ENCODE data around the gene IQCH.

IQCH gene

DNA sequence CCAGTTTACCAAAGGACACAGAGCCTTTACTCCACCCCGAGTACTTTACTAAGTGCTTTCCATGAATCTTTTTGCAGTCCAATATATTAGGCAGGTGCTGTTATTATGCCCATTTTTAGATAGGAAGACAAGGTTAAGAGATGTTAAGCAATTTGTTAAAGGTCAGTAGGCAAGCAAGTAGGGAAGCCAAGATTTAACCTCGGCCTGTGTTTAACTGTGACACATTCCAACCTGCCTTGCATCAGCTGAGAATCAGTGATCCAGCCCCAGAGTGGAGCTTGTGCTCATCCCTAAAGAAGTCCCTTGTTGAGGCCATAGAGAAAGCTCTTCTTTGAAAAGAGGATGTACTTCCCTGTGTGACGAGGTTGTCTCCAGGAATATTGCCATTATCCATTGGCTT is 215.1 kb downstream of the IQCH start:
- no peaks in the 10 kb centered on the region for H3K9me3 Mint-ChIP-seq
- H3K4me3 Mint-ChIP-seq: no peak overlapping the region
- no peaks in the 10 kb centered on the region for H3K4me1 Mint-ChIP-seq
- TF ChIP-seq, protein P1, sequence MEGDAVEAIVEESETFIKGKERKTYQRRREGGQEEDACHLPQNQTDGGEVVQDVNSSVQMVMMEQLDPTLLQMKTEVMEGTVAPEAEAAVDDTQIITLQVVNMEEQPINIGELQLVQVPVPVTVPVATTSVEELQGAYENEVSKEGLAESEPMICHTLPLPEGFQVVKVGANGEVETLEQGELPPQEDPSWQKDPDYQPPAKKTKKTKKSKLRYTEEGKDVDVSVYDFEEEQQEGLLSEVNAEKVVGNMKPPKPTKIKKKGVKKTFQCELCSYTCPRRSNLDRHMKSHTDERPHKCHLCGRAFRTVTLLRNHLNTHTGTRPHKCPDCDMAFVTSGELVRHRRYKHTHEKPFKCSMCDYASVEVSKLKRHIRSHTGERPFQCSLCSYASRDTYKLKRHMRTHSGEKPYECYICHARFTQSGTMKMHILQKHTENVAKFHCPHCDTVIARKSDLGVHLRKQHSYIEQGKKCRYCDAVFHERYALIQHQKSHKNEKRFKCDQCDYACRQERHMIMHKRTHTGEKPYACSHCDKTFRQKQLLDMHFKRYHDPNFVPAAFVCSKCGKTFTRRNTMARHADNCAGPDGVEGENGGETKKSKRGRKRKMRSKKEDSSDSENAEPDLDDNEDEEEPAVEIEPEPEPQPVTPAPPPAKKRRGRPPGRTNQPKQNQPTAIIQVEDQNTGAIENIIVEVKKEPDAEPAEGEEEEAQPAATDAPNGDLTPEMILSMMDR (IDR thresholded peaks at IDR 0.05): no peak
- peaks cover 24% of the 10 kb centered on the region for H3K27me3 Mint-ChIP-seq (ENCODE audit: low read depth, poor library complexity)
- H3K36me3 Mint-ChIP-seq (ENCODE audit: low read depth): no peaks in the 10 kb centered on the region
- no peak overlapping the region for H3K27ac Mint-ChIP-seq
- no peak for DNase-seq

DNA sequence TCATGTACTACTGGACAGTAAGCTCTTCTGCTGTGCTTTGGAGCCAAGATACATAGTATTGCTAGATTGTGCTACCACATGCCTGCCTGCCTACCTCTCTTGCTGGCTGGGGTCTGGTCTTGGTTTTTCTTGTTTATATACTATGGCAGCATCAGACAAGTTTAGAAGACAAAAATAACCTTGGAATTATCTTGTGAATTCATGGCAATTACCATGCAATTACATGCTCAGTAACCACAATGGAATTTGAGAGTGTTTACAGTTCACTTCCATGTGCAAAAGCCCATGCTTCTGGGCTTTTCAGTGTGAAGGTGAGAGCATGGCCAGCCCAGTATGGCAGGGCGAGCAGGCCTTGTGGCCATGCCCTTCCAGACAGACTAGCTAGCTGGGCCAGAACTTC is 218.4 kb downstream of the IQCH start:
- Mint-ChIP-seq H3K4me3 (no peak overlapping the region), H3K4me1 (no peaks in the 10 kb centered on the region), H3K36me3 (ENCODE audit: low read depth) (no peaks in the 10 kb centered on the region), H3K27me3 (ENCODE audit: low read depth, poor library complexity) (peaks cover 13% of the 10 kb centered on the region), H3K27ac (no peak overlapping the region), H3K9me3 (no peaks in the 10 kb centered on the region)
- no peak for DNase-seq
- TF ChIP-seq, protein P1 (IDR thresholded peaks at IDR 0.05): no peak

DNA sequence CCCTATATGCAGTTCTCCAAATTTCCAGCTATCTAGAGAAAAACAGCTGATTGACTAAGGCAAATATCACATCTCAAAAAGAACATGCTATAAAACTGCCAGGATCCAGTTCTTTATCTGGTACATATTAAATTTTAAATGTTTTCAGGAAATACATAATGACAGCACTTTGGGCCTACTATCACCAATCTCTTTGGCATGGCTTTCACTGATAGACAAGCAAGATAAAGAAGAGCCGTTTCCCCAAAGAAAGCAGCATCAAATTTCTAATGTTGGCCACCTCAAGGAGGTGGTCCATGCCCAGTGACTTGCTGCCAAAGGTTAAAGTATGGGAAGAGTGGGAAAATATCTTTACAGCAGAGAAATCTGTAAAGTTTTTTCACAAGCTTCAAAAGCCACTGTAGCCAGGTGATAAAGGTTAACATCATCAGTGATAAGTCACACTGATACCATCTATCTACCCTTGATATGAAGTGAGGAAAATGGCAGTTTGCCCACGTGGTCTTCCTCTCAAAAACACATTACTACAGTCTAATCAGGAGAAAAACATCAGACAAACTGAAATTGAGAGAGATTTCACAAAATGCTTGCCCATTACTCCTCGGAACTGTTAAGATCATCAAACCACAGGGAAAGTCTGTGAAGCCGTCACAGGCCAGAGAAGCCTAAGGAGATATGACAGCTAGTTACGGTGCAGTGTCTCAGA is 220.0 kb downstream of the IQCH start:
- Mint-ChIP-seq H3K36me3 (ENCODE audit: low read depth) (no peaks in the 10 kb centered on the region), H3K27ac (no peak overlapping the region), H3K9me3 (no peaks in the 10 kb centered on the region), H3K4me3 (no peak overlapping the region), H3K27me3 (ENCODE audit: low read depth, poor library complexity) (peaks cover 21% of the 10 kb centered on the region), H3K4me1 (no peaks in the 10 kb centered on the region)
- TF ChIP-seq, protein P1 (IDR thresholded peaks at IDR 0.05): no peak
- DNase-seq: no peak

DNA sequence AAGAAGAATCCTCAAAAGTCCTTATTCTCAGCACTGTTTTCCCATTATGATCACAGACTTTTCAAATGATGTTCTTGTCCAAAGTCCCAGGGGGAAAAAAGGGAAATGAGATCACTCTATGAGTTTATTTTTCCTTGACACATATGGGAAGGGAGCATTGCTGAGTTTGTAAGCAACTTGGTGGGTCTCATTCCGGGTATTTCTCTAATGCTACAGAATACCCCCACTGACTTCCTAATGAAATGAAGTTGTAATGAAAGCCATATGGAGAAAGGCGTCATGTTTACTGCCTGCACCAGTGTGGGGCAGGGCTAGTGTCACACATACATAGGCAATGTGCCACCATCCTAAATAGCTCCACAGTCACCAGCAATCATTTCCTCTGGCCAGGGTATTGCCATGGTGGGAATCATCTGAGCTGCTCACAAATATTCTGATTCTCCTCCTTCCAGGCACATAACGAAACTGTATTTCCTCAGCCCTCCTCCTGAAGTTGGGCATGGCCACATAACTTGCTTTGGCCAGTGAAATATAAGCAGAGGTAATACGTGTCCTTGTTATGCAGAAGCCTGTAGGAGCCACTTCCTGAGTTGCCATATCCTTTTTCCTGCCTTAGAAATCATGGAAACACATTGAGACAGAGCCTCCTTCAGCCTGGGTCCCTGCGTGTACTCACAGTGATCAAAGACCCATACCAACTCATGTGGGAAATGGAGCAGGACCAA is 225.4 kb downstream of the IQCH start:
- peaks cover 18% of the 10 kb centered on the region for H3K27me3 Mint-ChIP-seq (ENCODE audit: low read depth, poor library complexity)
- H3K4me1 Mint-ChIP-seq: peaks cover 4% of the 10 kb centered on the region
- TF ChIP-seq, protein P1 (IDR thresholded peaks at IDR 0.05): no peak
- H3K9me3 Mint-ChIP-seq: peaks cover 21% of the 10 kb centered on the region
- H3K4me3 Mint-ChIP-seq: no peak overlapping the region
- no peak for DNase-seq
- no peak overlapping the region for H3K27ac Mint-ChIP-seq
- H3K36me3 Mint-ChIP-seq (ENCODE audit: low read depth): peaks cover 20% of the 10 kb centered on the region

DNA sequence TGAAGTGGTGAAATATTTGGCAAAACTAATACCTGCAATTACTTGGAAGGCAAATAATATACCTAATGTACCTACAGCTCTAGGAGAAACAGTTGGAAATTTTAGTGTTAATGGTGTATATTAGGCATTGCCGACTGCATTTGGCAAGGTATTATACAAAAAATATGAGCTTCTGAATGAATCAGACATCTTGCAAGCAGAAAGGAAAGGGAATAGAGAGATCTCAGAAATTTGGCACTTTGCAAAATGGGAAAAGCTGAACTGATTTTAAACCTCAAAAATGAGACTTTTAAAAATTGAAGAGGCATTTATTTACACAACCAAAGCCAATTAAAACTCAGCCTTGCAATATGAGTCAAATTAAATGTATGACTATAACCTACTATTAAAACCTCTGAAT is 226.2 kb downstream of the IQCH start:
- no peak overlapping the region for H3K27ac Mint-ChIP-seq
- peaks cover 20% of the 10 kb centered on the region for H3K27me3 Mint-ChIP-seq (ENCODE audit: low read depth, poor library complexity)
- peaks cover 28% of the 10 kb centered on the region for H3K9me3 Mint-ChIP-seq
- TF ChIP-seq, protein P1 (IDR thresholded peaks at IDR 0.05): no peak
- peaks cover 4% of the 10 kb centered on the region for H3K4me1 Mint-ChIP-seq
- peaks cover 25% of the 10 kb centered on the region for H3K36me3 Mint-ChIP-seq (ENCODE audit: low read depth)
- no peak overlapping the region for H3K4me3 Mint-ChIP-seq
- DNase-seq: no peak
